ENCODE measurements around the gene MTHFR. TPM values are rescaled to one million over a fixed set of nuclear protein-coding genes. Genes with fewer than 3 reads are reported as not detected.

The MTHFR gene
- total RNA-seq, result 28.6 and 29.2 TPM in 2 replicates
- long read RNA-seq, full-length matches to known transcripts, result 6 of 14 reads
- long read RNA-seq, partial matches to known transcripts, result 1 of 14 reads
- long read RNA-seq, other reads (novel, unspliced or antisense), result 7 of 14 reads

GRCh38 chr1:11805422-11806306 lies at the start of gene MTHFR, which contains the start of gene CLCN6:
Gene MTHFR, minus strand, starts transcription at chr1:11805964. Its CDS starts 2,848 bp downstream, at chr1:11803116.
Gene CLCN6, plus strand, starts transcription at chr1:11806191. Its CDS starts 72 bp downstream, at chr1:11806263.
- Mint-ChIP-seq H3K9me3 (ENCODE audit: low read depth) (no peaks in the 10 kb centered on the region), H3K27me3 (no peaks in the 10 kb centered on the region), H3K4me1 (ENCODE audit: low read depth) (peaks cover 44% of the 10 kb centered on the region), H3K4me3 (ENCODE audit: low read depth) (peak within 1 kb of the TSS; percentile 100), H3K27ac (peak within 1 kb of the TSS; percentile 97), H3K36me3 (ENCODE audit: insufficient read depth) (peaks cover 5% of the 10 kb centered on the region)
- TF ChIP-seq CTCF (IDR thresholded peaks at IDR 0.05; ENCODE audit: unreplicated experiment), result no peak
- DNase-seq (ENCODE audit: low spot score, unreplicated experiment), result peak; percentile 99

- no peak for DNase-seq (ENCODE audit: low spot score, unreplicated experiment)
- Mint-ChIP-seq H3K27ac (no peak overlapping the region), H3K27me3 (peaks cover 45% of the 10 kb centered on the region), H3K9me3 (ENCODE audit: low read depth) (no peaks in the 10 kb centered on the region), H3K4me1 (ENCODE audit: low read depth) (peaks cover 2% of the 10 kb centered on the region), H3K4me3 (ENCODE audit: low read depth) (no peak overlapping the region), H3K36me3 (ENCODE audit: insufficient read depth) (no peaks in the 10 kb centered on the region)
- TF ChIP-seq CTCF (IDR thresholded peaks at IDR 0.05; ENCODE audit: unreplicated experiment), result no peak
Observed at GRCh38 chr1:11855430-11855829, 49.7 kb upstream of the MTHFR start.

GRCh38 chr1:11854519-11854918 lies 48.8 kb upstream of the MTHFR start:
- Mint-ChIP-seq H3K9me3 (ENCODE audit: low read depth) (no peaks in the 10 kb centered on the region), H3K4me3 (ENCODE audit: low read depth) (no peak overlapping the region), H3K4me1 (ENCODE audit: low read depth) (peaks cover 2% of the 10 kb centered on the region), H3K36me3 (ENCODE audit: insufficient read depth) (peaks cover 1% of the 10 kb centered on the region), H3K27ac (no peak overlapping the region), H3K27me3 (peaks cover 36% of the 10 kb centered on the region)
- no peak for DNase-seq (ENCODE audit: low spot score, unreplicated experiment)
- no peak for TF ChIP-seq CTCF (IDR thresholded peaks at IDR 0.05; ENCODE audit: unreplicated experiment)

- Mint-ChIP-seq H3K27ac (no peak overlapping the region), H3K9me3 (ENCODE audit: low read depth) (no peaks in the 10 kb centered on the region), H3K36me3 (ENCODE audit: insufficient read depth) (peaks cover 1% of the 10 kb centered on the region), H3K27me3 (peaks cover 8% of the 10 kb centered on the region), H3K4me1 (ENCODE audit: low read depth) (no peaks in the 10 kb centered on the region), H3K4me3 (ENCODE audit: low read depth) (no peak overlapping the region)
- no peak for TF ChIP-seq CTCF (IDR thresholded peaks at IDR 0.05; ENCODE audit: unreplicated experiment)
- no peak for DNase-seq (ENCODE audit: low spot score, unreplicated experiment)
Observed at GRCh38 chr1:11851180-11851579, 45.4 kb upstream of the MTHFR start.

- Mint-ChIP-seq H3K4me1 (ENCODE audit: low read depth) (no peaks in the 10 kb centered on the region), H3K36me3 (ENCODE audit: insufficient read depth) (peaks cover 6% of the 10 kb centered on the region), H3K27ac (no peak overlapping the region), H3K9me3 (ENCODE audit: low read depth) (no peaks in the 10 kb centered on the region), H3K27me3 (peaks cover 8% of the 10 kb centered on the region), H3K4me3 (ENCODE audit: low read depth) (no peak overlapping the region)
- TF ChIP-seq CTCF (IDR thresholded peaks at IDR 0.05; ENCODE audit: unreplicated experiment), result no peak
- DNase-seq (ENCODE audit: low spot score, unreplicated experiment), result no peak
Observed at GRCh38 chr1:11850156-11850555, 44.4 kb upstream of the MTHFR start.
